ENCODE data around the gene SRD5A3.

SRD5A3 gene

GRCh38 chr4:55345980-55346850 lies at the start of gene SRD5A3:
Gene SRD5A3, plus strand, starts transcription at chr4:55346242. Its CDS starts 95 bp downstream, at chr4:55346337.
- TF ChIP-seq, protein P1, sequence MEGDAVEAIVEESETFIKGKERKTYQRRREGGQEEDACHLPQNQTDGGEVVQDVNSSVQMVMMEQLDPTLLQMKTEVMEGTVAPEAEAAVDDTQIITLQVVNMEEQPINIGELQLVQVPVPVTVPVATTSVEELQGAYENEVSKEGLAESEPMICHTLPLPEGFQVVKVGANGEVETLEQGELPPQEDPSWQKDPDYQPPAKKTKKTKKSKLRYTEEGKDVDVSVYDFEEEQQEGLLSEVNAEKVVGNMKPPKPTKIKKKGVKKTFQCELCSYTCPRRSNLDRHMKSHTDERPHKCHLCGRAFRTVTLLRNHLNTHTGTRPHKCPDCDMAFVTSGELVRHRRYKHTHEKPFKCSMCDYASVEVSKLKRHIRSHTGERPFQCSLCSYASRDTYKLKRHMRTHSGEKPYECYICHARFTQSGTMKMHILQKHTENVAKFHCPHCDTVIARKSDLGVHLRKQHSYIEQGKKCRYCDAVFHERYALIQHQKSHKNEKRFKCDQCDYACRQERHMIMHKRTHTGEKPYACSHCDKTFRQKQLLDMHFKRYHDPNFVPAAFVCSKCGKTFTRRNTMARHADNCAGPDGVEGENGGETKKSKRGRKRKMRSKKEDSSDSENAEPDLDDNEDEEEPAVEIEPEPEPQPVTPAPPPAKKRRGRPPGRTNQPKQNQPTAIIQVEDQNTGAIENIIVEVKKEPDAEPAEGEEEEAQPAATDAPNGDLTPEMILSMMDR (IDR thresholded peaks at IDR 0.05), result peak; percentile 87
- DNase-seq, result peak; percentile 94
- Mint-ChIP-seq H3K27me3 (ENCODE audit: low read depth, poor library complexity) (peaks cover 3% of the 10 kb centered on the region), H3K27ac (peak within 1 kb of the TSS; percentile 97), H3K4me1 (peaks cover 35% of the 10 kb centered on the region), H3K36me3 (ENCODE audit: low read depth) (no peaks in the 10 kb centered on the region), H3K9me3 (no peaks in the 10 kb centered on the region), H3K4me3 (peak within 1 kb of the TSS; percentile 88)

DNA sequence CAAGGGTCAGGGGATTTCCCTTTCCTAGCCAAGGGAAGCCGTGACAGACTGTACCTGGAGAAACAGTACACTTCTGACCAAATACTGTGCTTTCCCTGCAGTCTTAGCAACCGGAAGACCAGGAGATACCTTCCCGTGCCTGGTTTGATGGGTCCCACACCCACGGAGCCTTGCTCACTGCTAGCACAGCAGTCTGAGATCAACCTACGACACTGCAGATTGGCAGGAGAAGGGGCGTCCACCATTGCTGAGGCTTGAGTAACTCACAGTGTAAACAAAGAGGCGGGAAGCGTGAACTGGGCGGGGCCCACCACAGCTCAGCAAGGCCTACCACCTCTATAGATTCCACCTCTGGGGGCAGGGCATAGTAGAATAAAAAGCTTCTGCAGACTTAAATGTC lies 48.7 kb upstream of the SRD5A3 start:
- Mint-ChIP-seq H3K4me1 (peaks cover 5% of the 10 kb centered on the region), H3K9me3 (peaks cover 35% of the 10 kb centered on the region), H3K27me3 (ENCODE audit: low read depth, poor library complexity) (peaks cover 4% of the 10 kb centered on the region), H3K4me3 (no peak overlapping the region), H3K36me3 (ENCODE audit: low read depth) (peaks cover 7% of the 10 kb centered on the region), H3K27ac (no peak overlapping the region)
- DNase-seq, result no peak
- TF ChIP-seq, protein P1 (IDR thresholded peaks at IDR 0.05), result no peak

DNA sequence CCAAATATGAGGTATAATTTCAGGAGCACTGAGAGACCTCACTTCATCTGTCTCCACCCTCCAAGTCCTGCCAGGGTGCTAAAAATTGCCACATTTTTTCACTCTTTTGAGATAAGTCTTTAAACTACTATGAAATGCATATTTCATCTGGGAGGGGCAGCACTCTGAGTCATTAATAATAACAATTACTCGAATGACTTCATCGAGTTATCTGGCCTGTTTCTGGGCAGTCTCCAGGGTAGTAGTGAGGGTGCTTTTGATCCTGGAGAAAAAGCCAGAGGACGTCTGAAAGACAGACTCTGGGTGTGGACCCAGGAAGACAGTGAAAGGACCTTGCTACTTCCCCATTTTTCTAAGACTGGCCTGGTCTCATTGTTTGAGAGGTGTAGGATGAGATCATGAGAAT lies 42.3 kb upstream of the SRD5A3 start:
- no peak for DNase-seq
- H3K4me1 Mint-ChIP-seq, result no peaks in the 10 kb centered on the region
- H3K36me3 Mint-ChIP-seq (ENCODE audit: low read depth), result no peaks in the 10 kb centered on the region
- H3K9me3 Mint-ChIP-seq, result peaks cover 25% of the 10 kb centered on the region
- TF ChIP-seq, protein P1 (IDR thresholded peaks at IDR 0.05), result no peak
- no peak overlapping the region for H3K4me3 Mint-ChIP-seq
- peaks cover 13% of the 10 kb centered on the region for H3K27me3 Mint-ChIP-seq (ENCODE audit: low read depth, poor library complexity)
- H3K27ac Mint-ChIP-seq, result no peak overlapping the region

DNA sequence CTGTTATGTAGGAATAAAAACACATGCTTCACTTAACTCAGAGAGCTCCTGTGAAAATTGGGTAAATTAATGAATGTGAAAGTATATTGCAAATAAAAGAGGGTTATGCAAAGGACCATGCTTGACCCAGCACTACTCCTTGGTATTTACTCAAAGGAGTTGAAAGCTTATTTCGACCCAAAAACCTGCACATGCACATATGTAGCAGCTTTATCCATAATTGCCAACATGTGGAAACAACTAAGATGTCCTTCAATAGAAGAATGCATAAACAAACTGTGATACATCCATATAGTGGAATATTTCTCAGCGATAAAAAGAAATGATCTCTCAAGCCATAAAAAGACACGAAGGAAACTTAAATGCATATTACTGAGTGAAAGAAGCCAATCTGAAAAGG lies 41.7 kb upstream of the SRD5A3 start:
- H3K9me3 Mint-ChIP-seq, result peaks cover 21% of the 10 kb centered on the region
- DNase-seq, result no peak
- TF ChIP-seq, protein P1 (IDR thresholded peaks at IDR 0.05), result no peak
- H3K4me1 Mint-ChIP-seq, result no peaks in the 10 kb centered on the region
- peaks cover 9% of the 10 kb centered on the region for H3K27me3 Mint-ChIP-seq (ENCODE audit: low read depth, poor library complexity)
- no peak overlapping the region for H3K27ac Mint-ChIP-seq
- no peaks in the 10 kb centered on the region for H3K36me3 Mint-ChIP-seq (ENCODE audit: low read depth)
- no peak overlapping the region for H3K4me3 Mint-ChIP-seq

DNA sequence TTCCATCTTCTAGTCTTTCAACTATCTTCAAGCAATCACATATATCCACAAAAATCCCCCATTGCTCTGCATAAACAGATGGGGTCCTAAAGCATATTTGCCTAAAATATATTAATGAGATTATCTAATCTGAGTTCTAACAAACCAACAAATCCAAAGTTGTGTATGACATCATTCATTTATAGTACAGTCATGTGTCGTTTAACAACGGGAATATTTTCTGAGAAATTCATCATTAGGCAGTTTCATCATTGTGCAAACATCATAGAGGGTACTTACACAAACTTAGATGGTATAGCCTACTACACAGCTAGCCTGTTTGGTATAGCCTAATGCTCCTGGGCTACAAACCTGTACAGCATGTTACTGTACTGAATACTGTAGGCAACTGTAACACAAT lies 38.0 kb upstream of the SRD5A3 start:
- H3K4me1 Mint-ChIP-seq, result peaks cover 23% of the 10 kb centered on the region
- TF ChIP-seq, protein P1 (IDR thresholded peaks at IDR 0.05), result no peak
- H3K27ac Mint-ChIP-seq, result no peak overlapping the region
- H3K4me3 Mint-ChIP-seq, result no peak overlapping the region
- no peaks in the 10 kb centered on the region for H3K36me3 Mint-ChIP-seq (ENCODE audit: low read depth)
- peaks cover 9% of the 10 kb centered on the region for H3K9me3 Mint-ChIP-seq
- no peak for DNase-seq
- H3K27me3 Mint-ChIP-seq (ENCODE audit: low read depth, poor library complexity), result peaks cover 9% of the 10 kb centered on the region

Measured in nephron progenitor cell (in vitro differentiated cells).